ENCODE results near the gene PLAAT1.

PLAAT1 gene

DNA sequence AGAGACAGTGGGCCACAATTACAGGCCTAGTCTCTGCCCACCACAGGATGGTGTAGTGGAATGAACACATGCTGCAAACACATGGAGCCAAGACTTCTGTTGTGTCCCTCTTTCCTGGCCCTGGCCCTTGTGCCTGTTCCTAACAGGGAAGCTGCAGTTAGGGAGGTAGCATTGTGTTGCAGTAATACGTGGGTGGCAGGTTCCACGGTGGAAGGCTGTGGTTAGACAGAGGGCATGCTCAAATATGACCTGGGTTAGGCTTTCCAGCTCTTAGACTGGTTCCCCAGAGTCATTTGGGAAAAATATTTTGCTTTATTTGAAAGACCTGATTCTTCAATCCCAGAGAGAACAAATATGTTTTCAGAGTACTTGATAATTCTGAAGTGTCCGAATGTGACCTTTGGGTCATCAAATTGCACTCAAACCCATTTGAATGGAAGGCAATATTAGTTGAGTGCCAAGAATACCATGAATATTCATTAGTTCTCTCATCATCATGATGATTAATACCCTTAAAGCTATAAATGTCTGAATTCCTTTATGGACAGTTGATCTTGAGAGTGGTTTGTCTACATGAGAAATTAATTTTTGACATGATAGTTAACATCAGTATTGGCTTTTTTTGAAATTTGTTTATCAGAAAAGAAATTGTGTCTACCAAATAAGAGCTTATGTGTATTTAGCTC is 28.5 kb downstream of the PLAAT1 start:
- no peak overlapping the region for H3K18ac ChIP-seq (ENCODE audit: low read length)
- DNase-seq = no peak
- no peaks in the 10 kb centered on the region for H3K79me2 ChIP-seq (ENCODE audit: control insufficient read depth, insufficient read depth, low read length, poor library complexity)
- H3K9me3 ChIP-seq (ENCODE audit: insufficient read depth, low read depth, low read length) = no peaks in the 10 kb centered on the region
- H3K4me2 ChIP-seq (ENCODE audit: low read length) = no peak overlapping the region
- H2AK5ac ChIP-seq (ENCODE audit: low read length) = no peak overlapping the region
- no peak overlapping the region for H2BK12ac ChIP-seq (ENCODE audit: low read length)
- H3K27ac ChIP-seq (ENCODE audit: low read depth, low read length) = no peak overlapping the region
- H3K27me3 ChIP-seq (ENCODE audit: insufficient read depth, low read length) = no peaks in the 10 kb centered on the region
- WGBS (ENCODE audit: extremely low coverage, insufficient coverage, insufficient read length) = no CpG with 5 or more reads among the region's 3 CpGs
- H3K79me1 ChIP-seq (ENCODE audit: low read length) = no peaks in the 10 kb centered on the region
- H3K23ac ChIP-seq (ENCODE audit: low read length) = no peak overlapping the region
- no peak overlapping the region for H3K4ac ChIP-seq (ENCODE audit: low read depth, low read length)
- H2BK120ac ChIP-seq (ENCODE audit: insufficient read depth, low read length, poor library complexity) = no peak overlapping the region
- no peak overlapping the region for H4K8ac ChIP-seq (ENCODE audit: low read depth, low read length)
- no peak overlapping the region for H3K9ac ChIP-seq (ENCODE audit: low read length)
- no peaks in the 10 kb centered on the region for H3K4me1 ChIP-seq (ENCODE audit: control insufficient read depth in 1 of 2, insufficient read depth in 2 of 2, low read length in 2 of 2)
- H3K36me3 ChIP-seq (ENCODE audit: control insufficient read depth in 1 of 2, insufficient read depth in 2 of 2, low read length in 2 of 2) = no peaks in the 10 kb centered on the region
- no peak overlapping the region for H4K12ac ChIP-seq (ENCODE audit: low read depth, low read length)
- H4K91ac ChIP-seq (ENCODE audit: low read depth, low read length) = no peak overlapping the region
- no peak overlapping the region for H2AFZ ChIP-seq (ENCODE audit: insufficient read depth, low read length, poor library complexity)
- H2BK5ac ChIP-seq (ENCODE audit: low read depth, low read length, poor library complexity) = no peak overlapping the region
- H3K4me3 ChIP-seq (ENCODE audit: low read depth, low read length) = no peak overlapping the region
- no peak overlapping the region for H3K14ac ChIP-seq (ENCODE audit: low read length)

DNA sequence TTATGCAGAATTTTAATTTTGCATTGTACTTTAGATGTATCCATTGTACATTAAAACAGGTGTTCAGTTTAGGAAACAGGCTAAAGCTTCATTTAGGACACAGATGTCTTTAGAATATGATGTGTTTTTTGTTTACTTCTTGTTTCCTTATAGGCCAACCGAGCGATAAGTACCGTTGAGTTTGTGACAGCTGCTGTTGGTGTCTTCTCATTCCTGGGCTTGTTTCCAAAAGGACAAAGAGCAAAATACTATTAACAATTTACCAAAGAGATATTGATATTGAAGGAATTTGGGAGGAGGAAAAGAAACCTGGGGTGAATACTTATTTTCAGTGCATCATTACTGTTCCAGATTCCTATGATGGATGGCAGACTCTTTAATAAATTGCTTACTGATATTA is 29.4 kb downstream of the PLAAT1 start:
- Histone ChIP-seq H4K91ac (ENCODE audit: low read depth, low read length) (no peak overlapping the region), H3K18ac (ENCODE audit: low read length) (no peak overlapping the region), H2AK5ac (ENCODE audit: low read length) (no peak overlapping the region), H3K4me3 (ENCODE audit: low read depth, low read length) (no peak overlapping the region), H2AFZ (ENCODE audit: insufficient read depth, low read length, poor library complexity) (no peak overlapping the region), H3K79me1 (ENCODE audit: low read length) (no peaks in the 10 kb centered on the region), H3K79me2 (ENCODE audit: control insufficient read depth, insufficient read depth, low read length, poor library complexity) (no peaks in the 10 kb centered on the region), H3K23ac (ENCODE audit: low read length) (no peak overlapping the region), H3K36me3 (ENCODE audit: control insufficient read depth in 1 of 2, insufficient read depth in 2 of 2, low read length in 2 of 2) (no peaks in the 10 kb centered on the region), H3K27ac (ENCODE audit: low read depth, low read length) (no peak overlapping the region), H3K9ac (ENCODE audit: low read length) (no peak overlapping the region), H3K9me3 (ENCODE audit: insufficient read depth, low read depth, low read length) (no peaks in the 10 kb centered on the region), H2BK5ac (ENCODE audit: low read depth, low read length, poor library complexity) (no peak overlapping the region), H4K12ac (ENCODE audit: low read depth, low read length) (no peak overlapping the region), H3K4me1 (ENCODE audit: control insufficient read depth in 1 of 2, insufficient read depth in 2 of 2, low read length in 2 of 2) (no peaks in the 10 kb centered on the region), H4K8ac (ENCODE audit: low read depth, low read length) (no peak overlapping the region), H2BK120ac (ENCODE audit: insufficient read depth, low read length, poor library complexity) (no peak overlapping the region), H3K14ac (ENCODE audit: low read length) (no peak overlapping the region), H3K4ac (ENCODE audit: low read depth, low read length) (no peak overlapping the region), H3K27me3 (ENCODE audit: insufficient read depth, low read length) (no peaks in the 10 kb centered on the region), H3K4me2 (ENCODE audit: low read length) (no peak overlapping the region), H2BK12ac (ENCODE audit: low read length) (no peak overlapping the region)
- WGBS (ENCODE audit: extremely low coverage, insufficient coverage, insufficient read length) = no CpG with 5 or more reads among the region's 3 CpGs
- no peak for DNase-seq

DNA sequence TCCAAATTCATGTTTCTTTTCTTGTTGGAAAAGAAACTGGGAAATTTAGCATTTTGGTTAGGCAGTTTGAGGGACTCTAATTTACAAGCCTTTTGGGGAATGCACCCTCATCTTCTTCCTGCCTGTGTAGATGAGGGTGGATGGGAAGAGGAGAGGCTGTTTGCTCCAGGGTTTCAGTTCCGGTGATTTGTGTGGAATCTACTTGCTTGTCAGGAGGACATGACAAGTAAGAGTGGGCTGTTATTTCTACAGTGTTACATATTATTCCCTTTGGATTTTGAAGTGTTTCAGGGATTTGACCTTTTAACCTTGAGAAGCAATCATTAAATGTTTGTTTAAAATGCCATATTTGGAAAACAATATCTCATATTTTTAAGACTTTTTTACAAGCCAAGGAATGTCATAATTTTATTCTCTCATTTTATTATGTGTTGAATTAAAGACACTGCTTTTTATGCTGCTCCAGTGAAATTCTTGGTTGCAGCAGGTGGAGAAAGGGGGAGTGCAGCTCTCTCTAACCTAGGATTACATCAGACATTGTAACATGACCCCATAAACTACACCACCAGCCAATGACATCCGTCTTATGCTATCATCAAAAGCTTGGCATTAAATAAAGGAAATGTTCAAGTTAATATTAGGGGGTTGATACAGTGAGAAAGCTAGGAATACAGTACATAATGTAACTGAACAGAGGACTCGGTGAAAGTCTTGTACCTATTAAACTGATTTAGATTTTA is 30.2 kb downstream of the PLAAT1 start:
- no peak for DNase-seq
- H3K4me1 ChIP-seq (ENCODE audit: control insufficient read depth in 1 of 2, insufficient read depth in 2 of 2, low read length in 2 of 2) = no peaks in the 10 kb centered on the region
- H4K91ac ChIP-seq (ENCODE audit: low read depth, low read length) = no peak overlapping the region
- no peak overlapping the region for H3K4me2 ChIP-seq (ENCODE audit: low read length)
- H3K23ac ChIP-seq (ENCODE audit: low read length) = no peak overlapping the region
- no CpG with 5 or more reads among the region's 3 CpGs for WGBS (ENCODE audit: extremely low coverage, insufficient coverage, insufficient read length)
- H3K27ac ChIP-seq (ENCODE audit: low read depth, low read length) = no peak overlapping the region
- no peak overlapping the region for H3K4ac ChIP-seq (ENCODE audit: low read depth, low read length)
- H3K4me3 ChIP-seq (ENCODE audit: low read depth, low read length) = no peak overlapping the region
- no peak overlapping the region for H4K8ac ChIP-seq (ENCODE audit: low read depth, low read length)
- no peaks in the 10 kb centered on the region for H3K36me3 ChIP-seq (ENCODE audit: control insufficient read depth in 1 of 2, insufficient read depth in 2 of 2, low read length in 2 of 2)
- no peaks in the 10 kb centered on the region for H3K79me1 ChIP-seq (ENCODE audit: low read length)
- no peaks in the 10 kb centered on the region for H3K9me3 ChIP-seq (ENCODE audit: insufficient read depth, low read depth, low read length)
- H3K9ac ChIP-seq (ENCODE audit: low read length) = no peak overlapping the region
- H4K12ac ChIP-seq (ENCODE audit: low read depth, low read length) = no peak overlapping the region
- no peak overlapping the region for H2BK12ac ChIP-seq (ENCODE audit: low read length)
- H3K14ac ChIP-seq (ENCODE audit: low read length) = no peak overlapping the region
- H3K27me3 ChIP-seq (ENCODE audit: insufficient read depth, low read length) = no peaks in the 10 kb centered on the region
- no peak overlapping the region for H2BK120ac ChIP-seq (ENCODE audit: insufficient read depth, low read length, poor library complexity)
- no peaks in the 10 kb centered on the region for H3K79me2 ChIP-seq (ENCODE audit: control insufficient read depth, insufficient read depth, low read length, poor library complexity)
- no peak overlapping the region for H2AFZ ChIP-seq (ENCODE audit: insufficient read depth, low read length, poor library complexity)
- no peak overlapping the region for H2AK5ac ChIP-seq (ENCODE audit: low read length)
- no peak overlapping the region for H2BK5ac ChIP-seq (ENCODE audit: low read depth, low read length, poor library complexity)
- no peak overlapping the region for H3K18ac ChIP-seq (ENCODE audit: low read length)

DNA sequence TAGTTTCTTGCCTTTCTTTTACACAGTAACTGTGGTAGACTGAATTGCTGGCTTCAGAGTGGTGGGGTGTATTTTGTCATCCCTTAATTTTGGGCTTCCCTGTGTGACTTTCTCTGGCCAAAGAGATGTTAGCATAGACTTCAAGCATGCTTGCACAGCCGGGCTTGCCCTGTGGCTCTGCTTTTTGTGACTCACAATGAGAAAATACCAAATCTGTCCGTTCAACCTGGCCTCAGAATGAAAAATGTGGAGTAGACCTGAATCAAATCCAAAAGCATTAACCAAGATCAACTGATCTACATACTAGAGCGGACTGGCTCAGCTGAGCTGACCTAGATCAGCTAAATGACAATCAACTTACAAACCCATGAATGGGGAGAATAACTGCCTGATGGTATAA is 51.4 kb downstream of the PLAAT1 start:
- Histone ChIP-seq H3K4me1 (ENCODE audit: control insufficient read depth in 1 of 2, insufficient read depth in 2 of 2, low read length in 2 of 2) (no peaks in the 10 kb centered on the region), H2AFZ (ENCODE audit: insufficient read depth, low read length, poor library complexity) (no peak overlapping the region), H4K12ac (ENCODE audit: low read depth, low read length) (no peak overlapping the region), H3K79me1 (ENCODE audit: low read length) (no peaks in the 10 kb centered on the region), H3K23ac (ENCODE audit: low read length) (no peak overlapping the region), H2BK5ac (ENCODE audit: low read depth, low read length, poor library complexity) (no peak overlapping the region), H4K8ac (ENCODE audit: low read depth, low read length) (no peak overlapping the region), H2BK12ac (ENCODE audit: low read length) (no peak overlapping the region), H3K79me2 (ENCODE audit: control insufficient read depth, insufficient read depth, low read length, poor library complexity) (no peaks in the 10 kb centered on the region), H3K27me3 (ENCODE audit: insufficient read depth, low read length) (no peaks in the 10 kb centered on the region), H3K4me2 (ENCODE audit: low read length) (no peak overlapping the region), H4K91ac (ENCODE audit: low read depth, low read length) (no peak overlapping the region), H2AK5ac (ENCODE audit: low read length) (no peak overlapping the region), H2BK120ac (ENCODE audit: insufficient read depth, low read length, poor library complexity) (no peak overlapping the region), H3K4me3 (ENCODE audit: low read depth, low read length) (no peak overlapping the region), H3K9me3 (ENCODE audit: insufficient read depth, low read depth, low read length) (no peaks in the 10 kb centered on the region), H3K9ac (ENCODE audit: low read length) (no peak overlapping the region), H3K4ac (ENCODE audit: low read depth, low read length) (no peak overlapping the region), H3K36me3 (ENCODE audit: control insufficient read depth in 1 of 2, insufficient read depth in 2 of 2, low read length in 2 of 2) (no peaks in the 10 kb centered on the region), H3K14ac (ENCODE audit: low read length) (no peak overlapping the region), H3K27ac (ENCODE audit: low read depth, low read length) (no peak overlapping the region), H3K18ac (ENCODE audit: low read length) (no peak overlapping the region)
- no CpG with 5 or more reads among the region's 3 CpGs for WGBS (ENCODE audit: extremely low coverage, insufficient coverage, insufficient read length)
- DNase-seq = no peak

All from trophoblast cell (in vitro differentiated cells and primary cell).